Loucy (cell line): ENCODE data around the gene RCAN2.
"Not testable (repeated sequence)": the region's sequence is repeated elsewhere in the genome, so short reads cannot be mapped to it uniquely, and the experiment has no call there.

Experiments
- H2AFZ ChIP-seq: fragments of 200-600 bp; sonication (generic); 2 replicates; pipeline ENCODE4 v1.6.0; 2016; ENCODE audit warnings: antibody characterized with exemption, mild to moderate bottlenecking, low read length, moderate library complexity
- H3F3A ChIP-seq: fragments of 200-600 bp; 2 replicates; pipeline ENCODE4 v1.6.0; 2016; ENCODE audit warnings: antibody characterized with exemption, low read depth, mild to moderate bottlenecking
- H3K27me3 ChIP-seq: fragments of 200-600 bp; sonication (generic); 2 replicates; pipeline ENCODE4 v1.6.1; 2014; ENCODE audit warnings: low read length, mild to moderate bottlenecking; ENCODE audit not compliant: insufficient read depth, poor library complexity, severe bottlenecking
- H3K36me3 ChIP-seq: fragments of 200-600 bp; sonication (generic); 2 replicates; pipeline ENCODE4 v1.6.1; 2016; ENCODE audit warnings: low read length; ENCODE audit not compliant: insufficient read depth
- H3K4me1 ChIP-seq: fragments of 200-600 bp; sonication (generic); 2 replicates; pipeline ENCODE4 v1.5.1; 2014; ENCODE audit warnings: low read length, mild to moderate bottlenecking; ENCODE audit not compliant: insufficient read depth, poor library complexity, severe bottlenecking
- H3K4me2 ChIP-seq: fragments of 200-600 bp; sonication (generic); 2 replicates; pipeline ENCODE4 v1.6.0; 2014; ENCODE audit warnings: antibody characterized with exemption, low read length, low read depth, mild to moderate bottlenecking; ENCODE audit not compliant: poor library complexity, severe bottlenecking
- H3K4me3 ChIP-seq: fragments of 200-600 bp; sonication (generic); 2 replicates; pipeline ENCODE4 v1.5.1; 2014; ENCODE audit warnings: low read length, mild to moderate bottlenecking, mixed read lengths; ENCODE audit not compliant: poor library complexity, severe bottlenecking
- H3K79me2 ChIP-seq: fragments of 200-600 bp; sonication (generic); 2 replicates; pipeline ENCODE4 v1.6.1; 2014; ENCODE audit warnings: low read length; ENCODE audit not compliant: insufficient read depth
- H3K9ac ChIP-seq: fragments of 200-600 bp; sonication (generic); 2 replicates; pipeline ENCODE4 v1.6.0; 2014; ENCODE audit warnings: mild to moderate bottlenecking, low read depth, low read length, moderate library complexity; ENCODE audit not compliant: poor library complexity, severe bottlenecking
- H3K9me2 ChIP-seq: fragments of 200-600 bp; sonication (generic); replicated peaks from 2 replicates; pipeline ENCODE4 v1.6.1; 2016; ENCODE audit warnings: low read depth, low read length, mixed read lengths
- H3K9me3 ChIP-seq: fragments of 200-600 bp; sonication (generic); 2 replicates; pipeline ENCODE4 v1.6.1; 2014; ENCODE audit warnings: mild to moderate bottlenecking, antibody characterized with exemption, low read length, low read depth; ENCODE audit not compliant: insufficient read depth
- H4K20me1 ChIP-seq: fragments of 200-600 bp; sonication (generic); 2 replicates; pipeline ENCODE4 v1.6.0; 2014; ENCODE audit warnings: antibody characterized with exemption, low read length, mild to moderate bottlenecking; ENCODE audit not compliant: insufficient read depth, poor library complexity, severe bottlenecking
- EZH2phosphoT487 ChIP-seq: fragments of 200-600 bp; IDR thresholded peaks from 2 replicates; pipeline ENCODE4 v1.6.1; 2018; ENCODE audit warnings: antibody characterized with exemption, mild to moderate bottlenecking, moderate library complexity, borderline replicate concordance
- TF ChIP-seq, protein P1 (sequence below): fragments of 200-600 bp; sonication (generic); conservative IDR thresholded peaks from 2 replicates; pipeline ENCODE4 v1.5.1; 2014; ENCODE audit warnings: mild to moderate bottlenecking, antibody characterized with exemption, low read length

The RCAN2 gene

DNA sequence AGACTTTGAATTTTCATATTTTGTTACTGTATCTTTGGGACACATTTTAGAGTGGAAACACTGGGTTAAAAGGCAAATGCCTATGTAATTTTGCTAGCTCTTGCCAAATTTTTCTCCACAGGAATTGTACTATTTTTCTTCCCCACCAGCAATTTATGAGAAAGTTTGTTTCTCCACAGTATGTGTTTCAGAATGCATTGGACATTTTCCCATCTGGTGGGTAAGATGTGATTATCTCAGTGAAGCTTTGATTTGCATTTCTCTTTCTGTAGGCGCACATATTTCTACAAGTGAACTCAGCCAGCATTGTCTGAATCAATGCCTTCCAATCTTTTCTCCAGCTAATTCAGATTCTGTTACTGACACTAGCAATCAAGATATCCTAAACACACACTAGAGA lies 157.8 kb downstream of the RCAN2 start:
- no peak overlapping the region for H3K4me2 ChIP-seq
- no peaks in the 10 kb centered on the region for H3K36me3 ChIP-seq
- H2AFZ ChIP-seq, result no peak overlapping the region
- H3K9me3 ChIP-seq, result no peaks in the 10 kb centered on the region
- TF ChIP-seq, protein P1, sequence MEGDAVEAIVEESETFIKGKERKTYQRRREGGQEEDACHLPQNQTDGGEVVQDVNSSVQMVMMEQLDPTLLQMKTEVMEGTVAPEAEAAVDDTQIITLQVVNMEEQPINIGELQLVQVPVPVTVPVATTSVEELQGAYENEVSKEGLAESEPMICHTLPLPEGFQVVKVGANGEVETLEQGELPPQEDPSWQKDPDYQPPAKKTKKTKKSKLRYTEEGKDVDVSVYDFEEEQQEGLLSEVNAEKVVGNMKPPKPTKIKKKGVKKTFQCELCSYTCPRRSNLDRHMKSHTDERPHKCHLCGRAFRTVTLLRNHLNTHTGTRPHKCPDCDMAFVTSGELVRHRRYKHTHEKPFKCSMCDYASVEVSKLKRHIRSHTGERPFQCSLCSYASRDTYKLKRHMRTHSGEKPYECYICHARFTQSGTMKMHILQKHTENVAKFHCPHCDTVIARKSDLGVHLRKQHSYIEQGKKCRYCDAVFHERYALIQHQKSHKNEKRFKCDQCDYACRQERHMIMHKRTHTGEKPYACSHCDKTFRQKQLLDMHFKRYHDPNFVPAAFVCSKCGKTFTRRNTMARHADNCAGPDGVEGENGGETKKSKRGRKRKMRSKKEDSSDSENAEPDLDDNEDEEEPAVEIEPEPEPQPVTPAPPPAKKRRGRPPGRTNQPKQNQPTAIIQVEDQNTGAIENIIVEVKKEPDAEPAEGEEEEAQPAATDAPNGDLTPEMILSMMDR, result no peak
- no peak for TF ChIP-seq EZH2phosphoT487
- no peaks in the 10 kb centered on the region for H4K20me1 ChIP-seq
- no peaks in the 10 kb centered on the region for H3K4me1 ChIP-seq
- H3K4me3 ChIP-seq, result no peak overlapping the region
- H3K79me2 ChIP-seq, result no peaks in the 10 kb centered on the region
- no peaks in the 10 kb centered on the region for H3F3A ChIP-seq
- no peak overlapping the region for H3K9ac ChIP-seq
- no peaks in the 10 kb centered on the region for H3K9me2 ChIP-seq
- H3K27me3 ChIP-seq, result no peaks in the 10 kb centered on the region

DNA sequence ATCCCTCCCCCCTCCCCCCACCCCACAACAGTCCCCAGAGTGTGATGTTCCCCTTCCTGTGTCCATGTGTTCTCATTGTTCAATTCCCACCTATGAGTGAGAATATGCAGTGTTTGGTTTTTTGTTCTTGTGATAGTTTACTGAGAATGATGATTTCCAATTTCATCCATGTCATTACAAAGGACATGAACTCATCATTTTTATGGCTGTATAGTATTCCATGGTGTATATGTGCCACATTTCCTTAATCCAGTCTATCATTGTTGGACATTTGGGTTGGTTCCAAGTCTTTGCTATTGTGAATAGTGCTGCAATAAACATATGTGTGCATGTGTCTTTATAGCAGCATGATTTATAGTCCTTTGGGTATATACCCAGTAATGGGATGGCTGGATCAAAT lies 158.8 kb downstream of the RCAN2 start:
- not testable (repeated sequence) for H3K9me2 ChIP-seq, H3K79me2 ChIP-seq, H3K36me3 ChIP-seq, H2AFZ ChIP-seq, H3K27me3 ChIP-seq, H3K9me3 ChIP-seq, H3K4me1 ChIP-seq, H3K4me2 ChIP-seq, H3K9ac ChIP-seq, H3K4me3 ChIP-seq, H3F3A ChIP-seq, H4K20me1 ChIP-seq

GRCh38 chr6:46331461-46331860 lies 159.8 kb downstream of the RCAN2 start:
- Histone ChIP-seq H3F3A (no peaks in the 10 kb centered on the region), H4K20me1 (no peaks in the 10 kb centered on the region), H3K4me1 (no peaks in the 10 kb centered on the region), H3K9ac (no peak overlapping the region), H3K9me2 (no peaks in the 10 kb centered on the region), H3K4me2 (no peak overlapping the region), H3K27me3 (no peaks in the 10 kb centered on the region), H3K9me3 (no peaks in the 10 kb centered on the region), H3K79me2 (no peaks in the 10 kb centered on the region), H3K36me3 (no peaks in the 10 kb centered on the region), H3K4me3 (no peak overlapping the region), H2AFZ (no peak overlapping the region)
- TF ChIP-seq, protein P1, result no peak
- TF ChIP-seq EZH2phosphoT487, result no peak

GRCh38 chr6:46329568-46329967 lies 161.7 kb downstream of the RCAN2 start:
- Histone ChIP-seq H3K4me3 (no peak overlapping the region), H3K27me3 (no peaks in the 10 kb centered on the region), H3K4me1 (no peaks in the 10 kb centered on the region), H3K9me2 (no peaks in the 10 kb centered on the region), H3K36me3 (no peaks in the 10 kb centered on the region), H2AFZ (no peak overlapping the region), H3K9ac (no peak overlapping the region), H3K4me2 (no peak overlapping the region), H3K79me2 (no peaks in the 10 kb centered on the region), H3K9me3 (no peaks in the 10 kb centered on the region), H3F3A (no peaks in the 10 kb centered on the region), H4K20me1 (no peaks in the 10 kb centered on the region)
- TF ChIP-seq EZH2phosphoT487, result no peak
- TF ChIP-seq, protein P1, result no peak
